Stimulated activated CD8-positive, alpha-beta memory T cell treated with anti-CD3 and anti-CD28 coated beads, Interleukin-15, amount 100 ng/mL, for 24 hours (primary cell): Measurements from ENCODE around the gene RBBP8NL.
"Not testable (repeated sequence)": the region's sequence is repeated elsewhere in the genome, so short reads cannot be mapped to it uniquely, and the experiment has no call there.

Experiments
- DNase-seq: peaks from one replicate; pipeline ENCODE4 v3.0.0-alpha.2; 2020; ENCODE audit warnings: low read depth

The RBBP8NL gene

GRCh38 chr20:62374331-62375152, 52.8 kb downstream of the RBBP8NL start:
- no peak for DNase-seq

GRCh38 chr20:62373631-62374179, 53.6 kb downstream of the RBBP8NL start:
- not testable (repeated sequence) for DNase-seq

- no peak for DNase-seq
These were observed 55.0 kb downstream of the RBBP8NL start for GRCh38 chr20:62372042-62372993.

GRCh38 chr20:62371588-62372041, 55.7 kb downstream of the RBBP8NL start:
- DNase-seq, result no peak

DNA sequence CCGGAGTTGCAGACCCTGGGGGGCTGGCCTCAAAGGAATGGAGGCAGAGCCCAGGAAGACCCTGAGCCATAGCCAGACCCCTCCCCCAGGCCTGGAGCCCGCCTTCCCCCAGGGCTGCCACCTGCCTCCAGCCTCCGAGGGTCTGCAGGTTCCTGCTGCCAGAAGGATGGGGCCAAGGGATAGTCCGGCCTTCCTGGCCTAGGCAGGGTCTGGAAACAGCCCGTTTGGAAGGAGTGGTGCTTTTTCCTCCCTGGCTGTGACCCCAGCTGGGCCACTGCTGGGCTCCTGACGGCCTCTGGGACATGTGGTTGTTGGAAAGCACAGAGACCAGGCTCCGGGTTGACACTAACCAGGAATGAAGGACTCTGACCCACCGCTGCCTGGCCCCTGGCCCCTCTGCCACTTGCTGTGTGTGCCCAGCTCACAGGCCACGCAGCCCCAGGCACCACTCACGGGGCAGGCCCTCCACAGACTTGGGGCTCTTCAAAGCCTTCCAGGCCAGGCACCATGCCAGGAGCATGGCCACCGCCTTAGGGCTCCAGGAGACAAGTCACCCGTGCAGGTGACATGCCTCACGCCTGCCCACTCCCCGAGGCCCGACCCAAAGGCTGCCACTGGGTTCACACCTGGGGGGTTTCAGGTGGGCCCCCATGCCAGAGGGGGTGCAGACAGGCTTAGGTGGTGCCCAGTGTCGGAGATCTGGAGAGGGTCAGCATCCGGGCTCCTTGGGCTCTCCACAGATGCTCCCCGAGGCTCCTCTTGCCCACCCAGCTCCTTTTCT, 56.3 kb downstream of the RBBP8NL start:
- DNase-seq, result no peak

GRCh38 chr20:62370115-62370806, 57.1 kb downstream of the RBBP8NL start:
- no peak for DNase-seq

GRCh38 chr20:62369815-62370114, 57.6 kb downstream of the RBBP8NL start:
- DNase-seq, result no peak

DNA sequence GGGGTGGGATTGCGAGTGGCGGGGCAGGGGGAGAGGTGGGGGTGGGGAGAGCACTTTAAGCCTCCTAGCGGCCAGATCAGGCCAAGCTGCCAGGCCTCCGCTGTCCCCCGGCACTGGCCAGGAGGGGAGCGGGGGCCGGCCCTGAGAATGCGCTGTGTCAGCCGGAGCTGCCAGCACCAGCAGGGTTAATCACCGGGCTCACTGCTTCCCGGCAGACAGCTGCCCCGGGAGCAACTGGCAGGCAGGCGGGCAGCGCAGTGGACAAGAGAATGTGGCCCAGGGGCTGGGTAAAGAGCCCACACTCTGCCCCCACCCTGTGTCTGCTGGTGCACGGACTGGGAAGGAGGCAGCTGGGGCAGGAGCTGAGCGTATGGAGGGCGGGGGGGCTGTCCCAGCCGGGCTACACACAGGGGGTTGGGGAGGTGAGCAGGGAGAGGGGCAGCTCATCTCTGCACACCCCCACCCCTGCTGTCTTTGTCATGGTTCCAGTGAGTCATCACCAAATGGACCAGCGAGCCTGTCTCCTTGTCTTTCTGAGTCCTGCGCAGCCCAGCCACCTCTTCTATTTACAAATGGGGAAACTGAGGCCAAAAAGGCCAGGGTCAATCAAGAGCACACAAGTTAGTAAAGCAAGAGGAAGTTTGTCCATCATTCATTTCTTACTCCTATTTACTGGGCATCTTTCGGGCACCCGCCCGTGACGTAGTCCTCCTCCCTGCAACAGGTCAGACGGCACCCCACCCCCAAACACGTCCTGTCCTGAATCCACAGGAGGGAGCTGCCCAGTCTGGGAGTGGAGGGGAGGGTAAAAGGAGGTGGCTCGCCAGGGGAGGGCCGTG, 58.1 kb downstream of the RBBP8NL start:
- no peak for DNase-seq

- DNase-seq, result no peak
These were observed 58.9 kb downstream of the RBBP8NL start for GRCh38 chr20:62368392-62368975.

GRCh38 chr20:62367633-62368391, 59.5 kb downstream of the RBBP8NL start:
- no peak for DNase-seq

GRCh38 chr20:62367136-62367632, 60.2 kb downstream of the RBBP8NL start, which contains the start of gene LAMA5:
LAMA5 (minus strand) TSS chr20:62367312; CDS start chr20:62367245, 67 bp downstream.
- no peak for DNase-seq

DNA sequence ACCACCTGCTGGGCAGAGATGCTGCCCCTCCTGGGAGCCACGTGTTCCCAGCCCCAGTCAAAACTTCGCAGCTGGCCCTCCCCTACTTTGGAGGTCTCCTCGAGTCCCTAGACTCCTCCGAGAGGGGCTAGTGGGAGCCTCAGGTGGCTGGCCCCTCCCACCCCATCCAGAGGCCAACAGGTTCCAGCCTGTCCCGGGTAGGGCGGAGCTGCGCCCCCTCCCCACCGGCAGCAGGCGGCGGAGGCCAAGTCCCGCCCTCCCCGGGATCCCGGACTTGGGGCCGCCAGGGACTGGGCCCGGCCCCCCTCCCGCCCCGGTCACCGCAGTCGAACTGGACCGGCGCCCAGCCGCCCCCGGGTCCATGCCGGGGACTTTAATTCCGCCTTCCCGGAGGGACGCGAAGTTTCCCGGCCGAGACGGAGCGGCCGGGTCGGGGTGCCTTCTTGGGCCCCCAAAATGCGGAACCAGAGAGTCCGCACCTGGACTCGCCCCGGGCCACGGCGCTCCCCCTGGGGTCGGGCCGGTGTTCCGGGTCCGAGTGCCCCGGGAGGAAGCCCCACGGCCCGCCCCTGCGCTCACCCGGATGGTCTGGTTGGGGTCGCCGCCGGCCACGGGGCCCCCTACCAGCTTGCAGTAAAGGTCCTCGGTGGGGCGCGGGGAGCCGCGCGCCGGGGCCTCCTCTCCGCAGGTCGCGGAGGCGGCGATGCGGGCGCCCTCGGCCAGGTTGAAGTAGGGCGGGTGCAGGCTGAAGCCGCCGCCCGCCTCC, 60.8 kb downstream of the RBBP8NL start:
- DNase-seq, result no peak

DNA sequence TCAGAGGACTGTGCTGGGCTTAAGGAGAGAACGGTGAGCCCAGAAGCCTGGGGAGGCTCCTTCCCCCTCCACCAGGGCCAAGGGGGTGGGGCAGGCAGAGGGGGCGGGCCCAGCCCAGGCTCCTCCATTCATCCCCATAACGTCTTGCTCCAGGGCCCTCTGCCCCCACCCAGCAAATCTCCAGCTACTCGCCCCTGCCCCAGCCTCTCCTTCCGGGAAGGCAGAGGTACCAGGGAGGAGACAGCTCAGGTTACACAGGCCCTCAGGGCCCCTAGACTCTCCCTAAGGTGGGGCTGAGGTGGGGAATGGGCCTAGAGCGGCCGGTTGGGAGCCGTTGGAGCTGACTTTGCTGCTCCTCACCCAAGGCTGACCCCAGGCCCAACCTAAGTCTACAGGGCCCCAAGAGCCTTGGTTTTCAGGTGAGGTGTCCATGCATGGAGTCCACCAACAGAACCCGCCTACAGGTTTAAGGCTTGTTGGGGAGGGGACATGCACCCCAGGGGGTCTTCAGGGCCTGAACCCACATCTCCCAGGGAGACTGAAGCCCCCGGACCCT, 61.4 kb downstream of the RBBP8NL start:
- no peak for DNase-seq

DNA sequence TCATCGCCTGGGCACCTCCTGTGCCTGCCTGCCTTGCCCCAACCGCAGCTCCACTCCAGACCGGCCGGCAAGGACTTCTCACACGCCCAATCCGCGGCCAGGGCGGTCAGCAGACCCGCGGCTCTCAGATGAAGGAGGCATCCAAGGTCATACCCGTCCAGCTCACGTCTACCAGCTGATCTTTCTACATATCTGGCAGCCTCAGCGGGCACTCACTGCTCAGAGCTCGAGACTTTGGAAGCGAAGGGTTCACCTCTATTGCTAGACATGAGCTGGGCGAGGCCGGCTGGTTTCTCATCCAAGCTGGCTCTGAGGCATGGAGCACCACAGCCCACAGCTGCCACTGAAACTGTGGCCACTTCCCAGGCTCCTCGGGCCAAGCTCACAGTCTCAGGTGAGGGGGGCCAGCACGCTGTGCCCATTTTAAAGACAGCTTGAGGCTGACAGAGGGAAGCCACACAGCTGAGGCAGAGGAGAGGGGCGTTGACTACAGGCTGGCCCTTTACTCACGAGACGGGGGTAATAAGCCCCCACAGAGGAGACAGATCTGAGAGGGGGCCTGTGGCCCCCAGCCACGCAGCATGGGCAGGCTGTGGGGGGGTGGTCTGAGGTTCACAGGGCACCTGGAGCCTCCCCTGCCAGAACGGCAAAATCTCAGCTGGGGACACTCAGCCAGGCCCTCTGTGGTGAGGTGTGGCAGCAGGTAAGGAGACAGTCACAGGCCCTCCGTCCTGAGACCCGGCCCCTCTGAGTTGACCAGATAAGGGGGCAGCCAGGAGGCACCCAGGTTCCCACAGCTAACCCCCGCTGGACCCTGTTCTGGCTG, 62.2 kb downstream of the RBBP8NL start:
- DNase-seq, result no peak

- no peak for DNase-seq
These were observed 63.2 kb downstream of the RBBP8NL start for GRCh38 chr20:62363920-62364851.
